GM12878 (cell line): ENCODE data around the gene TBC1D10A. TPM values are rescaled to one million over a fixed set of nuclear protein-coding genes. Genes with fewer than 3 reads are reported as not detected.

Experiments used
- ATAC-seq: fragments of 200-7000 bp; cut with Tn5 transposase; 3 replicates; pipeline ENCODE4 v1.9.1; 2020; ENCODE audit warnings: mild to moderate bottlenecking, moderate library complexity
- BruUV-seq: library from RNA; stranded (reverse); fragments of 400-500 nt; replicated peaks from 2 replicates; lab custom pipeline; 2021; lab: Mats Ljungman, UMichigan
- CTCF ChIA-PET: fragments of 300-600 bp; sonication (Branson Sonifier 250); formaldehyde crosslinking; extraction: SDS; loops from one replicate; lab custom pipeline; 2021; ENCODE audit warnings: inconsistent platforms; lab: Yijun Ruan, JAX
- POLR2A ChIA-PET: fragments of 350-600 bp; formaldehyde crosslinking; extraction: SDS; loops from one replicate; lab custom pipeline; 2021; ENCODE audit warnings: inconsistent platforms; lab: Charles Lee
- RAD21 ChIA-PET: fragments of 300-600 bp; sonication (Branson Sonifier 250); formaldehyde crosslinking; loops from one replicate; lab custom pipeline; 2023; ENCODE audit warnings: antibody characterized with exemption; ENCODE audit not compliant: unreplicated experiment; lab: Charles Lee
- SMC1A ChIA-PET: fragments of 300-600 bp; sonication (Branson Sonifier 250); formaldehyde crosslinking; loops from one replicate; lab custom pipeline; 2023; ENCODE audit not compliant: unreplicated experiment, uncharacterized antibody; lab: Charles Lee
- DNase-seq: peaks from one replicate; pipeline ENCODE4 v3.0.0-alpha.2; 2011; ENCODE audit warnings: low read depth, low spot score
- FAIRE-seq: peaks from 3 replicates; lab custom pipeline; 2011; peaks lifted over from hg19 to GRCh38; lab: Jason Lieb, UNC
- H2AFZ ChIP-seq: 2 replicates; pipeline ENCODE4 v1.6.0; 2011; ENCODE audit warnings: low read depth, low read length, control low read depth; ENCODE audit not compliant: control insufficient read depth
- H3K27ac ChIP-seq: 2 replicates; pipeline ENCODE4 v1.5.1; 2011; ENCODE audit warnings: control low read depth; ENCODE audit not compliant: control insufficient read depth, insufficient read depth
- H3K27me3 ChIP-seq, 2 experiments: replicated peaks in 1 of 2; 2 replicates each; pipeline versions ENCODE4 v1.6.0 to v1.6.1; 2011; ENCODE audit warnings: low read length in 1 of 2; ENCODE audit not compliant: control insufficient read depth in 2 of 2, insufficient read depth in 2 of 2
- H3K36me3 ChIP-seq, 2 experiments: 2 replicates each; pipeline ENCODE4 v1.5.1; 2011; ENCODE audit warnings: low read length in 1 of 2; ENCODE audit not compliant: control insufficient read depth in 2 of 2, insufficient read depth in 2 of 2
- H3K4me1 ChIP-seq: 2 replicates; pipeline ENCODE4 v1.6.1; 2011; ENCODE audit warnings: mild to moderate bottlenecking, low read length, moderate library complexity, mixed read lengths; ENCODE audit not compliant: control insufficient read depth, insufficient read depth
- H3K4me2 ChIP-seq: 2 replicates; pipeline ENCODE4 v1.6.0; 2011; ENCODE audit warnings: control low read depth; ENCODE audit not compliant: control insufficient read depth, insufficient read depth
- H3K4me3 ChIP-seq: fragments of 200-600 bp; sonication (generic); 2 replicates; pipeline ENCODE4 v1.5.1; 2016
- H3K79me2 ChIP-seq: 2 replicates; pipeline ENCODE4 v1.6.0; 2011; ENCODE audit warnings: low read length; ENCODE audit not compliant: control insufficient read depth, insufficient read depth
- H3K9ac ChIP-seq: 2 replicates; pipeline ENCODE4 v1.8.0; 2011; ENCODE audit warnings: low read length, control low read depth, mixed read lengths; ENCODE audit not compliant: control insufficient read depth, insufficient read depth
- H3K9me3 ChIP-seq: replicated peaks from 3 replicates; pipeline ENCODE4 v1.5.1; 2011; ENCODE audit warnings: mild to moderate bottlenecking, low read length; ENCODE audit not compliant: control insufficient read depth, insufficient read depth
- H4K20me1 ChIP-seq: 2 replicates; pipeline ENCODE4 v1.6.0; 2011; ENCODE audit not compliant: control insufficient read depth, insufficient read depth
- DPF2 ChIP-seq: fragments of 450-650 bp; IDR thresholded peaks from 2 replicates; pipeline ENCODE4 v1.6.1; 2017; ENCODE audit warnings: mild to moderate bottlenecking
- GATAD2B ChIP-seq: fragments of 450-650 bp; conservative IDR thresholded peaks from 2 replicates; pipeline ENCODE4 v1.6.1; 2017; ENCODE audit warnings: low read depth, mild to moderate bottlenecking, moderate library complexity
- HDAC2 ChIP-seq: fragments of 200-600 bp; sonication (generic); IDR thresholded peaks from 2 replicates; pipeline ENCODE4 v1.6.1; 2017
- IRF4 ChIP-seq: IDR thresholded peaks from 2 replicates; pipeline ENCODE4 v1.6.1; 2011; ENCODE audit warnings: low read depth, low read length
- NBN ChIP-seq: fragments of 450-650 bp; IDR thresholded peaks from 2 replicates; pipeline ENCODE4 v1.6.1; 2016
- POLR2A ChIP-seq: IDR thresholded peaks from 2 replicates; pipeline ENCODE4 v1.6.1; 2011; ENCODE audit warnings: low read depth, mild to moderate bottlenecking, low read length
- POLR2AphosphoS2 ChIP-seq: IDR thresholded peaks from 2 replicates; pipeline ENCODE4 v1.6.1; 2011; ENCODE audit warnings: low read depth, mild to moderate bottlenecking, low read length, improper control_type of control experiment, moderate library complexity
- POLR2AphosphoS5 ChIP-seq: IDR thresholded peaks from 2 replicates; pipeline ENCODE4 v1.6.1; 2011; ENCODE audit warnings: mild to moderate bottlenecking, low read length, inconsistent platforms
- RAD51 ChIP-seq: fragments of 450-650 bp; IDR thresholded peaks from 2 replicates; pipeline ENCODE4 v1.6.1; 2016; ENCODE audit warnings: moderate library complexity, mild to moderate bottlenecking, inconsistent platforms
- RFX5 ChIP-seq: IDR thresholded peaks from 2 replicates; pipeline ENCODE4 v1.6.1; 2011; ENCODE audit warnings: low read depth, low read length, improper control_type of control experiment
- RUNX3 ChIP-seq: IDR thresholded peaks from 2 replicates; pipeline ENCODE4 v1.6.1; 2012; ENCODE audit warnings: low read length, inconsistent platforms
- SUZ12 ChIP-seq: fragments of 200-600 bp; sonication (generic); IDR thresholded peaks from one replicate; pipeline ENCODE4 v1.6.1; 2018; ENCODE audit warnings: antibody characterized with exemption, mild to moderate bottlenecking; ENCODE audit not compliant: unreplicated experiment
- TBL1XR1 ChIP-seq: IDR thresholded peaks from 2 replicates; pipeline ENCODE4 v1.6.1; 2012; ENCODE audit warnings: low read depth, low read length, improper control_type of control experiment
- TCF3 ChIP-seq: IDR thresholded peaks from 2 replicates; pipeline ENCODE4 v1.6.1; 2012; ENCODE audit warnings: low read depth, mild to moderate bottlenecking, low read length, borderline replicate concordance; ENCODE audit not compliant: insufficient read depth
- ZBTB40 ChIP-seq: fragments of 450-650 bp; IDR thresholded peaks from 2 replicates; pipeline ENCODE4 v1.6.1; 2016; ENCODE audit warnings: mild to moderate bottlenecking, moderate library complexity, borderline replicate concordance
- WGBS: methylation state at CpG from one replicate; pipeline ENCODE4 v1.1.6; 2016; ENCODE audit warnings: low lambda C conversion rate; ENCODE audit not compliant: insufficient replicate concordance, insufficient coverage; ENCODE audit errors: missing lambda C conversion rate; 5-methylcytosine and 5-hydroxymethylcytosine counted together
- in situ Hi-C: fragments of 300-500 bp; cut with MboI; formaldehyde crosslinking; loops from 9 replicates; pipeline ENCODE4 v1.14.3; 2018; ENCODE audit warnings: mixed read lengths
- intact Hi-C: fragments of 100-400 bp; cut with micrococcal nuclease; formaldehyde crosslinking; loops from one replicate; pipeline ENCODE4 v1.14.2; 2022; ENCODE audit not compliant: unreplicated experiment
- polyA plus RNA-seq, 11 experiments: library from polyadenylated mRNA; depleted of rRNA in 4 of 11; unstranded in 6 of 11; stranded (reverse) in 5 of 11; fragments of >200 nt; fragmentation: Nextera tagmentation in 4 of 11; fragmentation: Illumina TruSeq in 1 of 11; extraction: Ambion mirVana in 4 of 11; extraction: Trizol in 1 of 11; gene quantifications; 1 replicate in 1 of 11; 2 replicates in 10 of 11; pipeline versions ENCODE4 v1.2.1 to v1.2.3, GENCODE V29; 2011 to 2016; ENCODE audit warnings: inconsistent platforms in 2 of 11, missing spikeins in 2 of 11, low read depth in 1 of 11
- total RNA-seq, 4 experiments: library from RNA; depleted of rRNA in 3 of 4; stranded (reverse); fragments of >200 nt in 3 of 4; fragmentation: Illumina TruSeq in 1 of 4; extraction: Trizol in 1 of 4; gene quantifications; 2 replicates each; pipeline versions ENCODE4 v1.2.1 to v1.2.3, GENCODE V29; 2013 to 2021

Gene TBC1D10A
- total and polyA plus RNA-seq, 10 of the 15 experiments (the other 5 are each of a cell fraction or from before 2014, with no cell fraction given), result 0.27 to 25.7 (median 15.3) TPM

GRCh38 chr22:30340911-30341685, 14.4 kb upstream of the TBC1D10A start:
- TF ChIP-seq POLR2A (0 out of 2 replicates have a peak, but pooled peaks have one; percentile 15), GATAD2B (no peak)
- intact Hi-C loops (no loop called here), in situ Hi-C loops (no loop called here)
- H2AFZ ChIP-seq, result no peak overlapping the region
- H3K9ac ChIP-seq, result no peak overlapping the region
- peaks cover 55 to 59% of the 10 kb centered on the region in 2 experiments for H3K36me3 ChIP-seq
- ChIA-PET SMC1A (interaction anchor here (1.2 kb wide), 1 partner anchor 27 kb away, joined by 3 read pairs; no protein-coding TSS in a partner anchor), POLR2A (interaction anchor here (0.6 to 1.6 kb wide), 2 partner anchors 9 to 308 kb away, joined by 3 to 5 read pairs; no protein-coding TSS in a partner anchor), RAD21 (no interaction called here), CTCF (interaction anchor here (0.7 to 3.4 kb wide), 3 partner anchors 31 to 233 kb away, joined by 3 to 15 read pairs (median 3); no protein-coding TSS in a partner anchor)
- no peak overlapping the region for H3K27ac ChIP-seq
- no peak for DNase-seq
- no peak for FAIRE-seq
- no peaks in the 10 kb centered on the region for H3K4me1 ChIP-seq
- no peak overlapping the region for H3K4me3 ChIP-seq
- WGBS, result 81% methylated on average over 14 of the region's 16 CpGs
- H3K79me2 ChIP-seq, result no peaks in the 10 kb centered on the region
- no TSS peak for BruUV-seq
- no peak overlapping the region for H3K4me2 ChIP-seq
- no peaks in the 10 kb centered on the region for H3K27me3 ChIP-seq
- no peaks in the 10 kb centered on the region for H4K20me1 ChIP-seq
- H3K9me3 ChIP-seq, result no peaks in the 10 kb centered on the region
- no peak for ATAC-seq

GRCh38 chr22:30338802-30339201, 12.1 kb upstream of the TBC1D10A start:
- Histone ChIP-seq H3K4me3 (no peak overlapping the region), H3K27me3 (no peaks in the 10 kb centered on the region), H3K9me3 (no peaks in the 10 kb centered on the region), H3K79me2 (no peaks in the 10 kb centered on the region), H3K4me1 (no peaks in the 10 kb centered on the region), H3K9ac (no peak overlapping the region), H2AFZ (no peak overlapping the region), H3K36me3 (peaks cover 64 to 66% of the 10 kb centered on the region in 2 experiments), H4K20me1 (no peaks in the 10 kb centered on the region), H3K4me2 (no peak overlapping the region), H3K27ac (no peak overlapping the region)
- ATAC-seq, result no peak
- ChIA-PET RAD21 (no interaction called here), CTCF (interaction anchor here (1.3 to 1.5 kb wide), 2 partner anchors 10 to 51 kb away, joined by 3 to 7 read pairs; no protein-coding TSS in a partner anchor), SMC1A (no interaction called here), POLR2A (interaction anchor here (0.7 kb wide), 1 partner anchor 87 kb away, joined by 6 read pairs; the partner anchor contains the start of gene MTFP1)
- intact Hi-C loops, result no loop called here
- 93% methylated on average over 7 of the region's 7 CpGs for WGBS
- in situ Hi-C loops, result no loop called here
- no TSS peak for BruUV-seq
- FAIRE-seq, result no peak
- no peak for DNase-seq
- TF ChIP-seq POLR2AphosphoS5 (no peak), RAD51 (no peak), RFX5 (no peak), POLR2AphosphoS2 (no peak), SUZ12 (no peak), TBL1XR1 (no peak), TCF3 (no peak), HDAC2 (no peak), RUNX3 (no peak), DPF2 (no peak), NBN (no peak), IRF4 (no peak), ZBTB40 (no peak)
